NB4 (cell line): ENCODE results near the gene RHBDL3.
A peak's percentile ranks its signal among the peaks of the same experiment; 100 is the strongest.
"Not testable (repeated sequence)": the region's sequence is repeated elsewhere in the genome, so short reads cannot be mapped to it uniquely, and the experiment has no call there.

Source experiments
- DNase-seq: peaks from one replicate; pipeline ENCODE4 v3.0.0; 2010; ENCODE audit warnings: low read depth
- H3K4me3 ChIP-seq: one replicate; pipeline ENCODE4 v1.5.1; 2011; ENCODE audit warnings: mild to moderate bottlenecking, low read depth, low read length, moderate library complexity
- MYC ChIP-seq: IDR thresholded peaks from 2 replicates; pipeline ENCODE4 v1.6.1; 2011; ENCODE audit warnings: low read depth, low read length
- POLR2A ChIP-seq: IDR thresholded peaks from 2 replicates; pipeline ENCODE4 v1.6.1; 2011; ENCODE audit warnings: mild to moderate bottlenecking; ENCODE audit not compliant: insufficient read length; ENCODE audit errors: extremely low read depth
- TF ChIP-seq, protein P1 (sequence below): IDR thresholded peaks from one replicate; pipeline ENCODE4 v1.5.1; 2012; ENCODE audit warnings: low read depth, low read length
- TF ChIP-seq, protein P2 (sequence below): IDR thresholded peaks from 2 replicates; pipeline ENCODE4 v1.6.1; 2011; ENCODE audit warnings: low read depth, low read length

Gene RHBDL3

DNA sequence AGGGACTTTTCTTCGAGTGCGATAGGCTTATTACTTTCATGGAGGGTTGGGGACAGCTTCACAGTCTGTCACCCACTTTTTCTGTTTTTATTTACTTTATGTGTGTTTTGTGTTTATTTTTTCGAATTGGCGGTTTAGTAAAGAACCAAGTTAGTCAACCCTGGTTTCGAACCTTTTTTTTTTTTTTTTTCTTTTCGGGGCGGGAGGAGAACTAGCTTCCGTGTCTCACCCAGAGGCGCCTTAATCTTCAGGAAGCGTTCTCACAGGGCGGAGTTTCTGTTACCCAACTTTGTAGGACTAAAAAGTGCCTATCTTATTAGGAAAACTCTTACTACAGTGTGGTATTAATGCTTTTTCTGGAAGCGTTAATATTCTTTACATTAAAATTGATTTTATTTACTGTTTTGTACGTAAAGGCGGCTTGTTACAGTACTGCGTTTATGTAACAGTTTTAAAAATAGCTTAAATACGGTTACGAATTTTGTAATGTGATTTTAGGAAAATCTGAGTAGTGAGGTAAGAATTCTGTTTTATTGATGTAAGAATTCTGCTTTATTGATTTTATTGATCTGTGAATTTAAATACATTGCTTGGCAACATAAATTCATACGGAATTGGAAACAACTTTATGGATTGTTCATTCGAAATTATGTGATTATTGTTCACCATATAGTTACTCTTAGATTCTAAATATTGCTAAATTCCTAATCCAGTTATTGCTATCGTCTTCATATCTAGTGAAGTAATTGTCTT lies 85.2 kb downstream of the RHBDL3 start:
- peak; percentile 82 for DNase-seq
- peak overlapping the region; percentile 91 for H3K4me3 ChIP-seq
- TF ChIP-seq, protein P1, sequence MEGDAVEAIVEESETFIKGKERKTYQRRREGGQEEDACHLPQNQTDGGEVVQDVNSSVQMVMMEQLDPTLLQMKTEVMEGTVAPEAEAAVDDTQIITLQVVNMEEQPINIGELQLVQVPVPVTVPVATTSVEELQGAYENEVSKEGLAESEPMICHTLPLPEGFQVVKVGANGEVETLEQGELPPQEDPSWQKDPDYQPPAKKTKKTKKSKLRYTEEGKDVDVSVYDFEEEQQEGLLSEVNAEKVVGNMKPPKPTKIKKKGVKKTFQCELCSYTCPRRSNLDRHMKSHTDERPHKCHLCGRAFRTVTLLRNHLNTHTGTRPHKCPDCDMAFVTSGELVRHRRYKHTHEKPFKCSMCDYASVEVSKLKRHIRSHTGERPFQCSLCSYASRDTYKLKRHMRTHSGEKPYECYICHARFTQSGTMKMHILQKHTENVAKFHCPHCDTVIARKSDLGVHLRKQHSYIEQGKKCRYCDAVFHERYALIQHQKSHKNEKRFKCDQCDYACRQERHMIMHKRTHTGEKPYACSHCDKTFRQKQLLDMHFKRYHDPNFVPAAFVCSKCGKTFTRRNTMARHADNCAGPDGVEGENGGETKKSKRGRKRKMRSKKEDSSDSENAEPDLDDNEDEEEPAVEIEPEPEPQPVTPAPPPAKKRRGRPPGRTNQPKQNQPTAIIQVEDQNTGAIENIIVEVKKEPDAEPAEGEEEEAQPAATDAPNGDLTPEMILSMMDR, result no peak
- TF ChIP-seq, protein P2, sequence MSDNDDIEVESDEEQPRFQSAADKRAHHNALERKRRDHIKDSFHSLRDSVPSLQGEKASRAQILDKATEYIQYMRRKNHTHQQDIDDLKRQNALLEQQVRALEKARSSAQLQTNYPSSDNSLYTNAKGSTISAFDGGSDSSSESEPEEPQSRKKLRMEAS, result no peak
- no peak for TF ChIP-seq MYC
- no peak for TF ChIP-seq POLR2A

DNA sequence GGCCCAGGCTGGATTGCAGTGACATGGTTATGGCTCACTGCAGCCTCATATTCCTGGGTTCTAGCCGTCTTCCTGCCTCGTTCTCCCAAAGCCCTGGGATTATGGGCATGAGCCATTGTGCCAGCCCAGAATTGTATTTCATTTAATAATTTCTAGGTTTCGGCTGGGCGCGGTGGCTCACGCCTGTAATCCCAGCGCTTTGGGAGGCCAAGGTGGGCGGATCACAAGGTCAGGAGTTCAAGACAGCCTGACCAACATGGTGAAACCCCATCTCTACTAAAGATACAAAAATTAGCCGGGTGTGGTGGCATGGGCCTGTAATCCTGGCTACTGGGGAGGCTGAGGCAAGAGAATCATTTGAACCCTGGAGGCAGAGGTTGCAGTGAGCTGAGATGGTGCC lies 87.1 kb downstream of the RHBDL3 start:
- not testable (repeated sequence) for DNase-seq
- H3K4me3 ChIP-seq, result peak overlapping the region; percentile 91

DNA sequence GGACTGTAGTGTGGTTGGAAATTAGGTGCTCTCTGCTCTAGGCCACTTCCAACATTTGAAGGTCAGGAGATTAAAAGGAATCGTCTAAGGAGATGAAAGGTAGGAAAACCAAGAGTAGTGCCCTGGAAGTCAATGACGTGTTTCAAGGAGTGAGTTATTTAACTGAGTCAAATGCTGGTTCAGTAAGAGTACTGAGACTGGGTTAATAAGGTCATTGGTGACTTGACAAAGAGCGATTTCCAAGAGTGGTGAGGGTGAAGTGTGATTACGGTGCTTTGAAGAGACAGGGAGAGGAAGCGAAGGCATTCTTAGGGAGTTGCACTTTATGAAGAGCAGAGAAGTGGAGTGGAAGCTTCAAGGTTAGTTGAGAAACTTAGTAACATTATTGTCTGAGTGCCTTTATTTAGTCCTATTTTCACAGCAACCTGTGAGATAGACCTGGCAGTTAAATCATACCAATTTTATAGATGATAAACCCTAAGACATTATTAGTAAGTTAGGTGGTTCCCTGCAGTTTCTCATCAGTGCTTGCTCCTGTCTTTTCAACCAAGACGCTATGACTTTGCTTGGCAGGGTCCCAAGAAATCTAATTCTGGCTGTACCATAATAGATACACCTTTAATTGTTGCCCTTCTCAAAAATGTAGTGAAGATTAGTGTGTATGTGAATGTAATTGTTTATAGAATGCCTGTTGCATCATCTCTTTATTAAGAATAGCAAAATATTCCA lies 90.2 kb downstream of the RHBDL3 start:
- no peak for TF ChIP-seq MYC
- TF ChIP-seq, protein P1, result no peak
- no peak for TF ChIP-seq POLR2A
- TF ChIP-seq, protein P2, result no peak
- no peak for DNase-seq
- H3K4me3 ChIP-seq, result peak overlapping the region; percentile 45

DNA sequence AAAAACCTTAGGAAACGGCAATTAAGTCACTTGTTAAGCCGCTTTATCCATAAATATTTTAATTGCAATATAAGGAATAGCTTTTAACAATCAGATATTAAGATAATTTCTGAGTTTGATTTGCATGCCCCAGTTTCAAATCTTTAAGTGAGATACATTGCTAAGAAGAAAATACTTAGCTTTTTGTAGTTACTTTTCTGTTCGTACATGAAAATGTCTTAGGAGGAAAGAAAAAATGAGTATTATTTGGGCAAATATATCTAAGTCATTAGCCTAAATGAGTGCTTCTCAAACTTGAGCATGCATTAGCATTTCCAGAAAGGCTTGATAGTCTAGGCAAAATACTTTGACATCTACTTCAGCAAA lies 90.7 kb downstream of the RHBDL3 start:
- TF ChIP-seq, protein P2, result no peak
- TF ChIP-seq MYC, result no peak
- TF ChIP-seq POLR2A, result no peak
- H3K4me3 ChIP-seq, result peak overlapping the region; percentile 45
- no peak for DNase-seq

DNA sequence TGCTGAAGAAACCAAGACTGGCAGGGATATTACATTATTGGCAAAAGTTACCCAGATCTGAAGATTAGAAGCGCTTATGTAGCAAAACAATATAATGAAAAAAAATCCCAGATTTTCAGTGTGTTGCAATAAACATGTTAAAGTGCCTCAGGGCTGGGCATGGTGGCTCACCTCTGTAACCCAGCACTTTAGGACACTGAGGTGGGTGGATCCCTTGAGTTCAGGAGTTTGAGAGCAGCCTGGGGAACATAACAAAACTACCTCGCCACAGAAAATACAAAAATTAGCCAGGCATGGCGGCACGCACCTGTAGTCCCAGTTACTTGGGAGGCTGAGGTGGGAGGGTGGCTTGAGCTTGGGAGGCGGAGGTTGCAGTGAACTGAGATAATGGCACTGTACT lies 91.1 kb downstream of the RHBDL3 start:
- DNase-seq, result no peak
- H3K4me3 ChIP-seq, result no peak overlapping the region
- TF ChIP-seq MYC (no peak), POLR2A (no peak)
- TF ChIP-seq, protein P1, result no peak
- TF ChIP-seq, protein P2, result no peak

DNA sequence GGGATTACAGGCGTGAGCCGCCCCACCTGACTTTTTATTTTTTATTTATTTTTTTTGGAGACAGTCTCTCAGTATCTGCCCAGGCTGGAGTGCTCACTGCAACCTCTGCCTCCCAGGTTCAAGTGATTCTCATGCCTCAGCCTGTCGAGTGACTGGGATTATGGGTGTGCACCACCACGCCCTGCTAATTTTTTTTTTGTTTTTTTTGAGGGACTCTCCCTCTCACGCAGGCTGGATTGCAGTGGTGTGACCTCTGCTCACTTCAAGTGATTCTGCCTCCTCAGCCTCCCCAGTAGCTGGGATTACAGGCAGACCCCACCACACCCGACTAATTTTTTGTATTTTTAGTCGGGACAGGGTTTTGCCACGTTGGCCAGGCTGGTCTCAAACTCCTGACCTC lies 92.0 kb downstream of the RHBDL3 start:
- DNase-seq, result no peak
- TF ChIP-seq MYC, result no peak
- TF ChIP-seq, protein P2, result no peak
- TF ChIP-seq, protein P1, result no peak
- TF ChIP-seq POLR2A, result no peak
- H3K4me3 ChIP-seq, result no peak overlapping the region
